Measurements from ENCODE around the gene GPR160.

DNA sequence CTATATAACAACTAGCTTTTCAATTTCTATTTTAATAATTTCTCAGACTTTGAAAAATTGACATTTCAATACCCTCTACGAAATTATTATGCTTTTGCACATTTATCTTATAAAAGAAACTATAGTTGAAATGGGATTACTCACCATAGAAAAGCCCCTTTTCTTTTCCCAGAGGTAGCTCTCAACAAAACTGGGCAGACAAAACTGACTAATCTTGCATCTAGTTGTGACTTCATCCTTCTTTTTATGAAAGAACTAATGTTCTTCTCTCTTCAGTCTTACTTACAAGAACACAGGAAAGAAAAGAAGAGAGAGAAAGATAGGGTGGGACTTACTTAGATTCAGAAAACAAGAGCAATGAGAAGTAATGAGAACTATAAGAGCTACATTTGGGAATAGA lies 61.0 kb downstream of the GPR160 start:
- TF ChIP-seq CTCF (IDR thresholded peaks at IDR 0.05) (no peak), EZH2 (IDR thresholded peaks at IDR 0.05) (no peak), EZH2phosphoT487 (IDR thresholded peaks at IDR 0.05) (no peak)

Measured in neural progenitor cell (in vitro differentiated cells).